Panc1 (cell line): ENCODE measurements around the gene GNL1. TPM values are rescaled to one million over a fixed set of nuclear protein-coding genes. Genes with fewer than 3 reads are reported as not detected.

Experiments
- ATAC-seq: fragments of 200-7000 bp; cut with Tn5 transposase; 2 replicates; pipeline ENCODE4 v1.9.1; 2020; ENCODE audit warnings: mild to moderate bottlenecking, moderate library complexity
- BruUV-seq: library from RNA; stranded (reverse); fragments of 400-500 nt; replicated peaks from 2 replicates; lab custom pipeline; 2021; lab: Mats Ljungman, UMichigan
- CTCF ChIA-PET: fragments of 300-600 bp; sonication (Branson Sonifier 250); formaldehyde crosslinking; loops from one replicate; lab custom pipeline; 2022; ENCODE audit warnings: antibody characterized with exemption; lab: Charles Lee
- POLR2A ChIA-PET: fragments of 300-600 bp; sonication (Branson Sonifier 250); formaldehyde crosslinking; loops from one replicate; lab custom pipeline; 2022; ENCODE audit warnings: antibody characterized with exemption; lab: Charles Lee
- DNase-seq: peaks from one replicate; pipeline ENCODE4 v3.0.0-alpha.2; 2010; ENCODE audit warnings: low read depth, low spot score
- H3K27ac ChIP-seq: 2 replicates; pipeline ENCODE4 v1.5.1; 2011; ENCODE audit warnings: mild to moderate bottlenecking, low read length, inconsistent platforms
- H3K27me3 ChIP-seq: fragments of 200-500 bp; sonication (Bioruptor generic); 2 replicates; pipeline ENCODE4 v1.6.0; 2014; ENCODE audit warnings: low read length, inconsistent platforms; ENCODE audit not compliant: control insufficient read depth, insufficient read depth
- H3K36me3 ChIP-seq: fragments of 200-500 bp; sonication (Bioruptor generic); 2 replicates; pipeline ENCODE4 v1.5.1; 2014; ENCODE audit warnings: inconsistent platforms, mild to moderate bottlenecking, low read length, moderate library complexity; ENCODE audit not compliant: control insufficient read depth, insufficient read depth
- H3K4me1 ChIP-seq: 2 replicates; pipeline ENCODE4 v1.5.1; 2011; ENCODE audit warnings: inconsistent platforms, mild to moderate bottlenecking, low read length, moderate library complexity; ENCODE audit not compliant: control insufficient read depth, insufficient read depth
- H3K4me3 ChIP-seq, 2 experiments: 2 replicates each; pipeline ENCODE4 v1.5.1; 2011 to 2012; ENCODE audit warnings: low read depth in 2 of 2, low read length in 2 of 2, mild to moderate bottlenecking in 2 of 2, inconsistent platforms in 1 of 2, moderate library complexity in 1 of 2
- H3K9me3 ChIP-seq: fragments of 200-500 bp; sonication (Bioruptor generic); 2 replicates; pipeline ENCODE4 v1.5.1; 2014; ENCODE audit warnings: low read depth, mild to moderate bottlenecking, inconsistent platforms, low read length, moderate library complexity; ENCODE audit not compliant: control insufficient read depth, insufficient read depth
- CTCF ChIP-seq: fragments of 450-650 bp; IDR thresholded peaks from 2 replicates; pipeline ENCODE4 v1.5.1; 2017; ENCODE audit warnings: mild to moderate bottlenecking
- POLR2AphosphoS5 ChIP-seq: IDR thresholded peaks from 2 replicates; pipeline ENCODE4 v1.6.1; 2012; ENCODE audit warnings: mild to moderate bottlenecking, low read depth, low read length, moderate library complexity
- REST ChIP-seq, 2 experiments: IDR thresholded peaks; 2 replicates each; pipeline ENCODE4 v1.6.1; 2011 to 2012; ENCODE audit warnings: low read depth in 2 of 2, control low read depth in 1 of 2, low read length in 1 of 2, mild to moderate bottlenecking in 1 of 2, moderate library complexity in 1 of 2; ENCODE audit not compliant: insufficient read depth in 1 of 2
- SIN3A ChIP-seq: IDR thresholded peaks from 2 replicates; pipeline ENCODE4 v1.6.1; 2012; ENCODE audit warnings: low read depth, mild to moderate bottlenecking, low read length, moderate library complexity, borderline replicate concordance; ENCODE audit not compliant: insufficient read depth
- TCF7L2 ChIP-seq: IDR thresholded peaks from 2 replicates; pipeline ENCODE4 v1.6.1; 2011; ENCODE audit warnings: mild to moderate bottlenecking, low read depth, low read length, inconsistent platforms
- in situ Hi-C: cut with HindIII; loops from 2 replicates; pipeline ENCODE4 v1.10.0; 2016; ENCODE audit warnings: low sequenced_read_pairs, low pct_unique_long_range_greater_than_20kb
- intact Hi-C: fragments of 100-400 bp; cut with micrococcal nuclease; formaldehyde crosslinking; loops from one replicate; pipeline ENCODE4 v1.10.0; 2022; ENCODE audit not compliant: unreplicated experiment
- total RNA-seq: library from RNA; stranded (reverse); gene quantifications from one replicate; pipeline ENCODE4 v1.2.1, GENCODE V29; 2021; ENCODE audit not compliant: unreplicated experiment

Gene GNL1
- total RNA-seq, 1 experiment from 2014 or later, result 90.6 TPM

- H3K27me3 ChIP-seq, result no peaks in the 10 kb centered on the region
- in situ Hi-C loops (no loop called here), intact Hi-C loops (no loop called here)
- H3K27ac ChIP-seq, result no peak overlapping the region
- H3K36me3 ChIP-seq, result no peaks in the 10 kb centered on the region
- ATAC-seq, result no peak
- POLR2A ChIA-PET, result no interaction called here
- no peak overlapping the region for H3K4me3 ChIP-seq
- BruUV-seq, result no TSS peak
- no peaks in the 10 kb centered on the region for H3K4me1 ChIP-seq
- H3K9me3 ChIP-seq, result no peaks in the 10 kb centered on the region
- CTCF ChIA-PET, result no interaction called here
- TF ChIP-seq POLR2AphosphoS5 (no peak), TCF7L2 (no peak), SIN3A (no peak), CTCF (no peak), REST (IDR thresholded peaks at IDR 0.05; ENCODE audit: insufficient read depth in 1 of 2, low read depth in 2 of 2, low read length in 1 of 2) (no peak)
- no peak for DNase-seq
These were observed 45.7 kb downstream of the GNL1 start for GRCh38 chr6:30510419-30511168.

- no peak for ATAC-seq
- Histone ChIP-seq H3K27me3 (no peaks in the 10 kb centered on the region), H3K4me3 (no peak overlapping the region), H3K4me1 (no peaks in the 10 kb centered on the region), H3K27ac (no peak overlapping the region), H3K9me3 (no peaks in the 10 kb centered on the region), H3K36me3 (no peaks in the 10 kb centered on the region)
- no peak for DNase-seq
- in situ Hi-C loops (no loop called here), intact Hi-C loops (no loop called here)
- no peak for TF ChIP-seq REST (IDR thresholded peaks at IDR 0.05; ENCODE audit: insufficient read depth in 1 of 2, low read depth in 2 of 2, low read length in 1 of 2)
- TF ChIP-seq POLR2AphosphoS5, result no peak
- TF ChIP-seq CTCF, result no peak
- no peak for TF ChIP-seq TCF7L2
- TF ChIP-seq SIN3A, result no peak
- ChIA-PET CTCF (interaction anchor here (0.6 to 1.0 kb wide), 2 partner anchors 23 to 422 kb away, joined by 3 to 5 read pairs; no protein-coding TSS in a partner anchor), POLR2A (no interaction called here)
- no TSS peak for BruUV-seq
These were observed 47.2 kb downstream of the GNL1 start for GRCh38 chr6:30508890-30509736.
